Mesenchymal stem cell (in vitro differentiated cells and primary cell): Measurements from ENCODE around the gene P2RX3.

ENCODE experiments used
- DNase-seq: peaks from one replicate; pipeline ENCODE4 v3.0.0-alpha.2; 2013
- H2AFZ ChIP-seq: one replicate; pipeline ENCODE4 v1.6.1; 2013; ENCODE audit warnings: low read depth, mild to moderate bottlenecking, control low read depth, inconsistent platforms, low read length, moderate library complexity
- H2AK5ac ChIP-seq: 2 replicates; pipeline ENCODE4 v1.6.1; 2013; ENCODE audit warnings: low read length, moderate library complexity, mild to moderate bottlenecking, inconsistent platforms; ENCODE audit not compliant: severe bottlenecking
- H2BK120ac ChIP-seq: one replicate; pipeline ENCODE4 v1.6.1; 2013; ENCODE audit warnings: low read depth, mild to moderate bottlenecking, inconsistent platforms, low read length, moderate library complexity
- H2BK12ac ChIP-seq, 2 experiments: one replicate each; pipeline ENCODE4 v1.6.1; 2013; ENCODE audit warnings: inconsistent platforms in 2 of 2, low read length in 2 of 2, mild to moderate bottlenecking in 2 of 2, moderate library complexity in 2 of 2, control low read depth in 1 of 2
- H2BK15ac ChIP-seq: one replicate; pipeline ENCODE4 v1.6.1; 2013; ENCODE audit warnings: mild to moderate bottlenecking, low read depth, inconsistent platforms; ENCODE audit not compliant: poor library complexity, severe bottlenecking
- H2BK5ac ChIP-seq: 2 replicates; pipeline ENCODE4 v1.6.1; 2013; ENCODE audit warnings: low read depth, mild to moderate bottlenecking, low read length, control low read depth, inconsistent platforms; ENCODE audit not compliant: poor library complexity, severe bottlenecking
- H3K14ac ChIP-seq, 2 experiments: one replicate each; pipeline ENCODE4 v1.6.1; 2013; ENCODE audit warnings: inconsistent platforms in 2 of 2, low read length in 2 of 2, control low read depth in 1 of 2, mild to moderate bottlenecking in 1 of 2, moderate library complexity in 1 of 2
- H3K18ac ChIP-seq, 2 experiments: one replicate each; pipeline ENCODE4 v1.6.1; 2013; ENCODE audit warnings: inconsistent platforms in 2 of 2, low read length in 2 of 2, control low read depth in 1 of 2, low read depth in 1 of 2, mild to moderate bottlenecking in 1 of 2
- H3K23ac ChIP-seq, 2 experiments: one replicate each; pipeline ENCODE4 v1.6.1; 2013; ENCODE audit warnings: inconsistent platforms in 2 of 2, low read length in 2 of 2, mild to moderate bottlenecking in 2 of 2, moderate library complexity in 2 of 2, control low read depth in 1 of 2
- H3K27ac ChIP-seq: 2 replicates; pipeline ENCODE4 v1.5.1; 2013; ENCODE audit warnings: mild to moderate bottlenecking, moderate library complexity, low read length, control low read depth, inconsistent platforms; ENCODE audit not compliant: poor library complexity, severe bottlenecking
- H3K27me3 ChIP-seq, 2 experiments: 2 replicates each; pipeline versions ENCODE4 v1.6.1 to v1.7.0; 2013; ENCODE audit warnings: low read length in 2 of 2, mild to moderate bottlenecking in 2 of 2, moderate library complexity in 2 of 2, control low read depth in 1 of 2, inconsistent platforms in 1 of 2; ENCODE audit not compliant: control insufficient read depth in 1 of 2, insufficient read depth in 1 of 2
- H3K36me3 ChIP-seq, 2 experiments: 2 replicates each; pipeline versions ENCODE4 v1.6.1 to v1.7.0; 2013; ENCODE audit warnings: low read length in 2 of 2, control low read depth in 1 of 2, inconsistent platforms in 1 of 2, low read depth in 1 of 2, mild to moderate bottlenecking in 1 of 2; ENCODE audit not compliant: insufficient read depth in 2 of 2, control insufficient read depth in 1 of 2
- H3K4ac ChIP-seq, 2 experiments: one replicate each; pipeline ENCODE4 v1.6.1; 2013; ENCODE audit warnings: inconsistent platforms in 2 of 2, low read length in 2 of 2, mild to moderate bottlenecking in 2 of 2, moderate library complexity in 2 of 2, control low read depth in 1 of 2, low read depth in 1 of 2
- H3K4me1 ChIP-seq: 2 replicates; pipeline ENCODE4 v1.6.1; 2013; ENCODE audit warnings: low read depth, low read length, control low read depth; ENCODE audit not compliant: control insufficient read depth, insufficient read depth
- H3K4me2 ChIP-seq: 2 replicates; pipeline ENCODE4 v1.6.1; 2013; ENCODE audit warnings: low read length, mild to moderate bottlenecking, inconsistent platforms; ENCODE audit not compliant: poor library complexity, severe bottlenecking
- H3K4me3 ChIP-seq, 2 experiments: 2 replicates each; pipeline versions ENCODE4 v1.5.1 to v1.7.0; 2013; ENCODE audit warnings: low read length in 2 of 2, mild to moderate bottlenecking in 2 of 2, control low read depth in 1 of 2, low read depth in 1 of 2; ENCODE audit not compliant: insufficient read depth in 1 of 2
- H3K79me1 ChIP-seq: replicated peaks from 2 replicates; pipeline ENCODE4 v1.6.1; 2013; ENCODE audit warnings: mild to moderate bottlenecking, control low read depth, low read length, inconsistent platforms; ENCODE audit not compliant: poor library complexity, severe bottlenecking
- H3K9ac ChIP-seq: 2 replicates; pipeline ENCODE4 v1.7.0; 2013; ENCODE audit warnings: mild to moderate bottlenecking, low read length, moderate library complexity
- H3K9me3 ChIP-seq: 2 replicates; pipeline ENCODE4 v1.7.0; 2013; ENCODE audit warnings: mild to moderate bottlenecking, low read length; ENCODE audit not compliant: control insufficient read depth
- H4K8ac ChIP-seq: one replicate; pipeline ENCODE4 v1.6.1; 2013; ENCODE audit warnings: inconsistent platforms, mild to moderate bottlenecking, low read length, moderate library complexity
- H4K91ac ChIP-seq: one replicate; pipeline ENCODE4 v1.6.1; 2013; ENCODE audit warnings: mild to moderate bottlenecking, low read length, inconsistent platforms
- WGBS: methylation state at CpG from one replicate; pipeline ENCODE4 v1.1.7; 2013; ENCODE audit warnings: mixed read lengths; 5-methylcytosine and 5-hydroxymethylcytosine counted together

Gene P2RX3

DNA sequence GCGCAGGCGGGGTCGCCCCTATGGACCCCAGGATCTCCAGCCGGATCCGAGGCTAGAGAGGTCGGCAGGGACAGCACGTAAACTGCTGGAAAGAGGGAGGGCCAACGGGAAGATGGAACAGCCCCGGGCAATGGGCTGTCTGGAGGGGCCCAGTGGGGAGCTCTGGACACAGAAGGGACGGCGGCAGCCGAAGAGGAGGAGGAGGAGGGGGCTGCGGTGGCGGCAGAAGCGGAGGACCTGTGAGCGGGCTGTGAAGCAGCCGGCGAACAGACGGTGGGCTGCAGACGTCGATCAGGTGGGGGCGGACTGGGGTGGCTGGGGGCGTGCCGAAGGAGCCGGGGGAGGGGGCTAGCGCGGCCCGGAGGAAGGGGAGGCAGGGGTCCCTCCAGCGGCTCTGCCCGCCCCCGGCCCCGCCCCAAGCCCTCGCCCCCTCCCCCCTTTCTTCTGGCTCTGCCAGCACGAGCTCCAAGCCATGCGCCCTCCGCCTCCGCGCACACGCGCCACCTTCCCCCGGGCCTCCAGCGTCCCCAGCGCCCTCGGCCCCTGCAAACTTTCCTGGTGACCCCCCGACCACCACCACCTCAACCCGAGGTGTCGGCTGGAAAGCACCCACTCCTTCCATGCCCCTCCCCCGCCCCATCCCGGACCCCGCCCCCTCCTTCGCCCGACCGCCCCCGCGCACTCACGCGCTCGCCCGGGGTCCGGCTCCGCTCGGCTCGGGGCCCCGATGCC, 13.8 kb upstream of the P2RX3 start:
- peaks cover 40 to 55% of the 10 kb centered on the region in 2 experiments for H3K36me3 ChIP-seq
- peaks cover 21% of the 10 kb centered on the region for H3K79me1 ChIP-seq
- H3K4me1 ChIP-seq, result peaks cover 30% of the 10 kb centered on the region
- DNase-seq, result peak; percentile 78
- no peaks in the 10 kb centered on the region for H3K9me3 ChIP-seq
- peak overlapping the region; percentile 83 for H2BK5ac ChIP-seq
- peak overlapping the region; percentile 62 for H4K8ac ChIP-seq
- H2BK15ac ChIP-seq, result peak overlapping the region; percentile 73
- peak overlapping the region; percentile 81 to 97 for H3K4me3 ChIP-seq
- peak overlapping the region; percentile 91 for H2BK120ac ChIP-seq
- H3K9ac ChIP-seq, result peak overlapping the region; percentile 97
- H3K18ac ChIP-seq, result peak overlapping the region; percentile 96 to 97
- H2AK5ac ChIP-seq, result no peak overlapping the region
- peak overlapping the region; percentile 54 to 93 for H3K4ac ChIP-seq
- no peak overlapping the region for H2AFZ ChIP-seq
- H3K23ac ChIP-seq, result peak overlapping the region in 1 of 2 experiments; percentile 90
- H3K27me3 ChIP-seq, result no peaks in the 10 kb centered on the region
- H4K91ac ChIP-seq, result peak overlapping the region; percentile 91
- under 1% methylated on average over 36 of the region's 64 CpGs for WGBS
- H3K27ac ChIP-seq, result peak overlapping the region; percentile 78
- H3K4me2 ChIP-seq, result peak overlapping the region; percentile 92
- H3K14ac ChIP-seq, result peak overlapping the region; percentile 19 to 87
- H2BK12ac ChIP-seq, result peak overlapping the region; percentile 71 to 83

DNA sequence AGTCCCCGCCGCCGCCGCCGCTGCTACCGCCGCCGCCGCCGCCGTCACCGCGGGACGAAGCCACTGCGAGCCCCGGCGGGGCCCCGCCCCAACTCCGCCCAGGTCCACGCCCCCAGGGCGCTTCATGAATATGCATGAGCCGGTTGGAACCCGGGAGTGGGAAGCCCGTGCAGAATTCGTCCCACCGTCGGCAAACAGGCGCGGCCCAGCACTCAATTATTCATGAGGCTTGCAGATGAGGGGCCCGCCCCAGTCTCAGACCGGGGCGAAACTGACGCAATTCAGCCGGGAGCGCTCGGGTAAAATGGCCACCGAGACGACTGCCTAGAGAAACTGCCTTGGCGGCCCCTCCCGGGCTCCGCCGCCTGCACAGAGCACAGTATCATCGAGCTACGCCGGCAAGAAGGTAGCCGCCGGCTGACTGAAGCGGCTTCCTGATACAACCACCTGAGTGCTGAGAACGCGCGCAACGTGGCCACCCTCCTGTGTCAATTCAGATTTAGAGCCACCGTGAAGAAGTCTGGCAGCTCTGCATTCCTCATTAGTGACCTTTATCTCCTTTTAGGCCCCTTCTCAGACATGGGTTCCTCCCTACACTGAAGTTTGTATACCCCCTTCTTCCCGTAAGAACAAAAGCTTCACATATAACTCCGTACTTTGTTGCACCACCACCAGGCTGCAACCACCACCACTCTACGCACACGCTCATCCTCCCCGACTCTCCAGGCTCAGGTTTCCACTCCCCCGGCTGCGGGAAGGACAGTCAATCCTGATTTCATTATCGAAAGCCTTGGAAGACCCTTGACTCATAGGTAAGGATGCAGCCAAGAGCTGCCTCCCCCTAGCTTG, 13.0 kb upstream of the P2RX3 start, which contains the start of gene TNKS1BP1:
Gene TNKS1BP1 (minus strand): TSS at position 67 of the 849 bp plus-strand sequence. CDS start 3,067 bp downstream, outside the sequence.
- H2BK120ac ChIP-seq, result peak within 1 kb of the TSS; percentile 91
- H2BK15ac ChIP-seq, result peak within 1 kb of the TSS; percentile 94
- H3K4me1 ChIP-seq, result peaks cover 28% of the 10 kb centered on the region
- peak within 1 kb of the TSS; percentile 92 for H2BK5ac ChIP-seq
- no peaks in the 10 kb centered on the region for H3K9me3 ChIP-seq
- H3K4ac ChIP-seq, result peak within 1 kb of the TSS; percentile 94 to 97
- peak within 1 kb of the TSS; percentile 97 for H3K9ac ChIP-seq
- H4K91ac ChIP-seq, result peak within 1 kb of the TSS; percentile 92
- peak within 1 kb of the TSS in 1 of 2 experiments; percentile 90 for H3K23ac ChIP-seq
- H2AFZ ChIP-seq, result no peak within 1 kb of the TSS
- H3K18ac ChIP-seq, result peak within 1 kb of the TSS; percentile 96 to 97
- peak; percentile 98 for DNase-seq
- H3K27ac ChIP-seq, result peak within 1 kb of the TSS; percentile 98
- WGBS, result 6% methylated on average over 48 of the region's 61 CpGs
- peak within 1 kb of the TSS; percentile 94 for H2AK5ac ChIP-seq
- peak within 1 kb of the TSS; percentile 19 to 87 for H3K14ac ChIP-seq
- H3K36me3 ChIP-seq, result peaks cover 41 to 57% of the 10 kb centered on the region in 2 experiments
- H4K8ac ChIP-seq, result peak within 1 kb of the TSS; percentile 96
- no peaks in the 10 kb centered on the region for H3K27me3 ChIP-seq
- H3K79me1 ChIP-seq, result peaks cover 25% of the 10 kb centered on the region
- H2BK12ac ChIP-seq, result peak within 1 kb of the TSS; percentile 71 to 83
- H3K4me2 ChIP-seq, result peak within 1 kb of the TSS; percentile 92
- peak within 1 kb of the TSS; percentile 81 to 97 for H3K4me3 ChIP-seq

DNA sequence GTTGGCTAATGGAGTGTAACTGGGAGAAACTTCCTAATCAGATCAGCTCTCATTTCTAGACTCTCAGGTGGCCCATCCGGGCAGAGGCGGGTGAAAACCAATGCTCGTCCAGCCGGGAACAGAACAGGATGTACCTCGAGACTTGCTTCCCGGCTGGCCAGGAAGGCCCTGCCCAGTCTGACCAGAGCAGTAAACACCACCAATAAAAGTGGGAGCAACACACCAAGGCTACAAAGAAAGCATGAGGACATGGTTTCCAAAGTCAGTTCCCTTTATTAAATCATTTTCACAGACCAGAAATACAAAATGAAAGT, 12.5 kb upstream of the P2RX3 start:
- 7% methylated on average over 6 of the region's 6 CpGs for WGBS
- Histone ChIP-seq H3K9me3 (no peaks in the 10 kb centered on the region), H3K18ac (peak overlapping the region; percentile 91 to 96), H3K4me1 (peaks cover 23% of the 10 kb centered on the region), H3K79me1 (peaks cover 26% of the 10 kb centered on the region), H3K27ac (peak overlapping the region; percentile 98), H3K14ac (no peak overlapping the region), H4K91ac (peak overlapping the region; percentile 84), H3K9ac (peak overlapping the region; percentile 96), H3K4me2 (peak overlapping the region; percentile 48), H2BK12ac (no peak overlapping the region), H3K27me3 (no peaks in the 10 kb centered on the region), H4K8ac (peak overlapping the region; percentile 69), H2AFZ (no peak overlapping the region), H3K4me3 (peak overlapping the region in 1 of 2 experiments; percentile 81), H3K36me3 (peaks cover 40 to 57% of the 10 kb centered on the region in 2 experiments), H3K4ac (peak overlapping the region in 1 of 2 experiments; percentile 94), H2BK5ac (peak overlapping the region; percentile 75), H2AK5ac (peak overlapping the region; percentile 13), H2BK120ac (no peak overlapping the region), H2BK15ac (no peak overlapping the region), H3K23ac (no peak overlapping the region)
- no peak for DNase-seq

GRCh38 chr11:57327721-57328120, 10.4 kb upstream of the P2RX3 start:
- H3K9me3 ChIP-seq, result no peaks in the 10 kb centered on the region
- H3K9ac ChIP-seq, result no peak overlapping the region
- H3K4me2 ChIP-seq, result no peak overlapping the region
- no peak overlapping the region for H2BK15ac ChIP-seq
- H3K27ac ChIP-seq, result no peak overlapping the region
- peaks cover 40% of the 10 kb centered on the region for H3K79me1 ChIP-seq
- no peak overlapping the region for H2AK5ac ChIP-seq
- H3K18ac ChIP-seq, result no peak overlapping the region
- no peak overlapping the region for H2AFZ ChIP-seq
- H3K27me3 ChIP-seq, result no peaks in the 10 kb centered on the region
- H3K23ac ChIP-seq, result no peak overlapping the region
- DNase-seq, result no peak
- no peak overlapping the region for H2BK120ac ChIP-seq
- no peak overlapping the region for H4K91ac ChIP-seq
- H3K36me3 ChIP-seq, result peaks cover 59 to 69% of the 10 kb centered on the region in 2 experiments
- H3K4me1 ChIP-seq, result peaks cover 15% of the 10 kb centered on the region
- no peak overlapping the region for H3K4me3 ChIP-seq
- WGBS, result 97% methylated on average over 5 of the region's 5 CpGs
- no peak overlapping the region for H4K8ac ChIP-seq
- no peak overlapping the region for H2BK5ac ChIP-seq
- H3K4ac ChIP-seq, result no peak overlapping the region
- H3K14ac ChIP-seq, result no peak overlapping the region
- H2BK12ac ChIP-seq, result no peak overlapping the region
